H9 (cell line): ENCODE results near the gene CCR5. TPM values are rescaled to one million over a fixed set of nuclear protein-coding genes. Genes with fewer than 3 reads are reported as not detected.
"Not testable (repeated sequence)": the region's sequence is repeated elsewhere in the genome, so short reads cannot be mapped to it uniquely, and the experiment has no call there.

Experiments used
- DNase-seq: peaks from one replicate; pipeline ENCODE4 v3.0.0-alpha.2; 2017
- H2AFZ ChIP-seq: one replicate; pipeline ENCODE4 v1.6.1; 2013; ENCODE audit warnings: mild to moderate bottlenecking, low read length, control low read depth, moderate library complexity
- H2AK5ac ChIP-seq: 2 replicates; pipeline ENCODE4 v1.6.1; 2013; ENCODE audit warnings: low read length, control low read depth, mixed read lengths; ENCODE audit not compliant: insufficient read length
- H2BK120ac ChIP-seq: one replicate; pipeline ENCODE4 v1.6.1; 2013; ENCODE audit warnings: low read depth, mild to moderate bottlenecking, low read length, control low read depth, inconsistent platforms; ENCODE audit not compliant: poor library complexity, severe bottlenecking
- H2BK12ac ChIP-seq: 2 replicates; pipeline ENCODE4 v1.6.1; 2013; ENCODE audit warnings: low read length, control low read depth, mixed read lengths, low read depth; ENCODE audit not compliant: insufficient read length
- H2BK15ac ChIP-seq: 2 replicates; pipeline ENCODE4 v1.6.1; 2013; ENCODE audit warnings: low read depth, low read length, control low read depth
- H2BK20ac ChIP-seq: one replicate; pipeline ENCODE4 v1.6.1; 2013; ENCODE audit warnings: low read depth, mild to moderate bottlenecking, low read length, control low read depth, inconsistent platforms; ENCODE audit not compliant: poor library complexity, severe bottlenecking
- H2BK5ac ChIP-seq: 2 replicates; pipeline ENCODE4 v1.6.1; 2013; ENCODE audit warnings: low read length, control low read depth, mixed read lengths; ENCODE audit not compliant: insufficient read length
- H3K14ac ChIP-seq: 2 replicates; pipeline ENCODE4 v1.6.1; 2013; ENCODE audit warnings: low read length, control low read depth; ENCODE audit not compliant: insufficient read depth
- H3K18ac ChIP-seq: 2 replicates; pipeline ENCODE4 v1.6.1; 2013; ENCODE audit warnings: low read depth, mild to moderate bottlenecking, mixed read lengths, low read length, control low read depth; ENCODE audit not compliant: insufficient read length
- H3K23ac ChIP-seq: 2 replicates; pipeline ENCODE4 v1.6.1; 2013; ENCODE audit warnings: low read length, control low read depth, mixed read lengths, low read depth; ENCODE audit not compliant: insufficient read length
- H3K23me2 ChIP-seq: 2 replicates; pipeline ENCODE4 v1.6.1; 2013; ENCODE audit warnings: low read depth, mild to moderate bottlenecking, mixed read lengths, low read length, control low read depth; ENCODE audit not compliant: insufficient read length, poor library complexity, severe bottlenecking
- H3K27ac ChIP-seq: 2 replicates; pipeline ENCODE4 v1.5.1; 2013; ENCODE audit warnings: low read length, control low read depth, mixed read lengths, low read depth; ENCODE audit not compliant: insufficient read length
- H3K27me3 ChIP-seq: 2 replicates; pipeline ENCODE4 v1.6.1; 2013; ENCODE audit warnings: low read length, control low read depth, inconsistent platforms; ENCODE audit not compliant: insufficient read depth
- H3K4ac ChIP-seq: 2 replicates; pipeline ENCODE4 v1.6.1; 2013; ENCODE audit warnings: low read depth, mild to moderate bottlenecking, control low read depth, inconsistent platforms, low read length, moderate library complexity
- H3K4me1 ChIP-seq: 2 replicates; pipeline ENCODE4 v1.6.1; 2013; ENCODE audit warnings: low read length, control low read depth, inconsistent platforms; ENCODE audit not compliant: insufficient read depth
- H3K4me2 ChIP-seq: 2 replicates; pipeline ENCODE4 v1.6.1; 2013; ENCODE audit warnings: low read length, control low read depth, mixed read lengths; ENCODE audit not compliant: insufficient read length, insufficient read depth
- H3K56ac ChIP-seq: 2 replicates; pipeline ENCODE4 v1.6.1; 2013; ENCODE audit warnings: low read depth, mild to moderate bottlenecking, mixed read lengths, low read length, control low read depth; ENCODE audit not compliant: insufficient read length
- H3K79me1 ChIP-seq: 2 replicates; pipeline ENCODE4 v1.6.1; 2013; ENCODE audit warnings: low read depth, mild to moderate bottlenecking, moderate library complexity, low read length, control low read depth, inconsistent platforms; ENCODE audit not compliant: insufficient read depth, poor library complexity, severe bottlenecking
- H3K79me2 ChIP-seq: 2 replicates; pipeline ENCODE4 v1.6.1; 2013; ENCODE audit warnings: low read length, control low read depth, inconsistent platforms; ENCODE audit not compliant: insufficient read depth
- H3K9ac ChIP-seq: 2 replicates; pipeline ENCODE4 v1.6.1; 2013; ENCODE audit warnings: low read length, control low read depth, mixed read lengths; ENCODE audit not compliant: insufficient read length; ENCODE audit errors: extremely low read depth
- H3K9me3 ChIP-seq: one replicate; pipeline ENCODE4 v1.6.1; 2013; ENCODE audit warnings: low read depth, low read length, inconsistent platforms; ENCODE audit not compliant: control insufficient read depth
- H3T11ph ChIP-seq: one replicate; pipeline ENCODE4 v1.6.1; 2013; ENCODE audit warnings: mild to moderate bottlenecking, low read length, control low read depth, inconsistent platforms
- H4K20me1 ChIP-seq: one replicate; pipeline ENCODE4 v1.6.1; 2013; ENCODE audit not compliant: control insufficient read depth, insufficient read length, insufficient read depth
- H4K5ac ChIP-seq: 2 replicates; pipeline ENCODE4 v1.6.1; 2013; ENCODE audit warnings: low read depth, mild to moderate bottlenecking, mixed read lengths, low read length, control low read depth; ENCODE audit not compliant: insufficient read length
- H4K8ac ChIP-seq: replicated peaks from 2 replicates; pipeline ENCODE4 v1.6.1; 2013; ENCODE audit warnings: low read length, control low read depth, mixed read lengths, low read depth; ENCODE audit not compliant: insufficient read length
- H4K91ac ChIP-seq: 2 replicates; pipeline ENCODE4 v1.6.1; 2013; ENCODE audit warnings: low read depth, mild to moderate bottlenecking, moderate library complexity, mixed read lengths, low read length, control low read depth; ENCODE audit not compliant: insufficient read length
- H3K27ac Mint-ChIP-seq, 3 experiments: 2 replicates in 2 of 3; 3 replicates in 1 of 3; pipeline ENCODE4 v1.8.0; 2020 to 2021; ENCODE audit warnings: mixed read lengths in 3 of 3, mild to moderate bottlenecking in 1 of 3, moderate library complexity in 1 of 3
- H3K27me3 Mint-ChIP-seq: 2 replicates; pipeline ENCODE4 v1.8.0; 2021; ENCODE audit warnings: low read depth, mild to moderate bottlenecking, moderate library complexity, mixed read lengths
- H3K36me3 Mint-ChIP-seq, 3 experiments: 2 replicates in 2 of 3; 3 replicates in 1 of 3; pipeline ENCODE4 v1.8.0; 2020 to 2021; ENCODE audit warnings: low read depth in 3 of 3, mixed read lengths in 3 of 3; ENCODE audit not compliant: insufficient read depth in 1 of 3
- H3K4me1 Mint-ChIP-seq, 2 experiments: 2 replicates each; pipeline ENCODE4 v1.8.0; 2020; ENCODE audit warnings: mixed read lengths in 2 of 2
- H3K4me3 Mint-ChIP-seq, 2 experiments: 2 replicates in 1 of 2; 3 replicates in 1 of 2; pipeline ENCODE4 v1.8.0; 2020 to 2021; ENCODE audit warnings: mild to moderate bottlenecking in 2 of 2, mixed read lengths in 2 of 2, moderate library complexity in 1 of 2
- H3K9me3 Mint-ChIP-seq, 2 experiments: 2 replicates in 1 of 2; 3 replicates in 1 of 2; pipeline ENCODE4 v1.8.0; 2020; ENCODE audit warnings: mild to moderate bottlenecking in 2 of 2, mixed read lengths in 2 of 2, moderate library complexity in 1 of 2
- WGBS: extraction: QIAGEN DNeasy Blood & Tissue Kit; methylation state at CpG from one replicate; pipeline ENCODE4 v1.1.7; 2013; ENCODE audit warnings: missing lambda C conversion rate, low lambda C conversion rate, mixed read lengths; ENCODE audit not compliant: insufficient read length; ENCODE audit errors: extremely low coverage; 5-methylcytosine and 5-hydroxymethylcytosine counted together
- total RNA-seq: library from RNA; stranded (reverse); gene quantifications from 2 replicates; pipeline ENCODE4 v1.2.1, GENCODE V29; 2021
- TF ChIP-seq, protein P1 (sequence below): fragments of 200-600 bp; sonication (generic); conservative IDR thresholded peaks from 3 replicates; pipeline ENCODE4 v1.8.0; 2021; ENCODE audit warnings: antibody characterized with exemption, mild to moderate bottlenecking

Gene CCR5
- total RNA-seq, 1 experiment from 2014 or later = not detected

DNA sequence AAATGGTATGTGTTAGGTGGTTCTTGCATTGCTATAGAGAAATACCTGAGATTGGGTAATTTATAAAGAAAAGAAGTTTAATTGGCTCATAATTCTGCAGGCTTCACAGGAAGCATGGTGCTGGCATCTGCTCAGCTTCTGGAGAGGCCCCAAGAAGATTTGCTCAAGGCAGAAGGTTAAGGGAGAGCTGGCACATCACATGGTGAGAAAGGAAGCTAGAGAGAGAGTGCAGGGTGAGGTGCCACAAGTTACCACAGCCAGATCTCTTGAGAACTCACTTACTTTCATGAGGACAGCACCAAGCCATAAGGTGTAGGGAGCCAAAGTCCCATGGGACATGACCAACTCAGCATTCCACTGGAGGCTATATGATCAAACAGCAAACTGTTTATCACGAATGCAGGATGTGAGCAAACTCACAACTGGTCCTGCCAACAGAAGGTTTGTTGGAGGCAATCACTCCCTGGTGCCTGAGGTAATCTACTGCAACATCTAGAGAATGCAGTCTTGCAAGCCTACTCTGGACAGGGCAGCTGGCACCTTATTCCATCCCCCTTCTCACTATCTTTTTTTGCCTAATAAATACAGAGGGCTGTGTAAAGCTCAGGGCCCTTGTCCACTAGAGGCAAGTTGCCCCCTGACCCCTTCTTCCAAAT is 45.0 kb upstream of the CCR5 start:
- Histone ChIP-seq H2AFZ (no peak overlapping the region), H3K56ac (no peak overlapping the region), H3K79me2 (no peaks in the 10 kb centered on the region), H3K4me1 (no peaks in the 10 kb centered on the region), H3K27ac (no peak overlapping the region), H3K9ac (no peak overlapping the region), H3K9me3 (no peaks in the 10 kb centered on the region), H4K91ac (no peak overlapping the region), H3K23me2 (no peaks in the 10 kb centered on the region), H3K27me3 (no peaks in the 10 kb centered on the region; the same call in 1 of the 2 replicates), H4K20me1 (no peaks in the 10 kb centered on the region), H3K23ac (no peak overlapping the region), H3K18ac (no peak overlapping the region), H3K4ac (no peak overlapping the region), H2BK12ac (no peak overlapping the region), H4K8ac (no peak overlapping the region), H3K79me1 (no peaks in the 10 kb centered on the region), H2BK15ac (no peak overlapping the region), H2BK20ac (no peak overlapping the region), H4K5ac (no peak overlapping the region), H2AK5ac (no peak overlapping the region), H2BK120ac (no peak overlapping the region), H2BK5ac (no peak overlapping the region), H3K14ac (no peak overlapping the region), H3T11ph (no peak overlapping the region), H3K4me2 (no peak overlapping the region)
- no CpG with 5 or more reads among the region's 1 CpG for WGBS
- Mint-ChIP-seq H3K27me3 (peaks cover 8% of the 10 kb centered on the region), H3K4me1 (no peaks in the 10 kb centered on the region), H3K9me3 (peaks cover 0 to 3% of the 10 kb centered on the region in 2 experiments; a peak in 3 of 5 replicates), H3K36me3 (no peaks in the 10 kb centered on the region), H3K27ac (no peak overlapping the region), H3K4me3 (no peak overlapping the region)
- no peak for DNase-seq
- TF ChIP-seq, protein P1, sequence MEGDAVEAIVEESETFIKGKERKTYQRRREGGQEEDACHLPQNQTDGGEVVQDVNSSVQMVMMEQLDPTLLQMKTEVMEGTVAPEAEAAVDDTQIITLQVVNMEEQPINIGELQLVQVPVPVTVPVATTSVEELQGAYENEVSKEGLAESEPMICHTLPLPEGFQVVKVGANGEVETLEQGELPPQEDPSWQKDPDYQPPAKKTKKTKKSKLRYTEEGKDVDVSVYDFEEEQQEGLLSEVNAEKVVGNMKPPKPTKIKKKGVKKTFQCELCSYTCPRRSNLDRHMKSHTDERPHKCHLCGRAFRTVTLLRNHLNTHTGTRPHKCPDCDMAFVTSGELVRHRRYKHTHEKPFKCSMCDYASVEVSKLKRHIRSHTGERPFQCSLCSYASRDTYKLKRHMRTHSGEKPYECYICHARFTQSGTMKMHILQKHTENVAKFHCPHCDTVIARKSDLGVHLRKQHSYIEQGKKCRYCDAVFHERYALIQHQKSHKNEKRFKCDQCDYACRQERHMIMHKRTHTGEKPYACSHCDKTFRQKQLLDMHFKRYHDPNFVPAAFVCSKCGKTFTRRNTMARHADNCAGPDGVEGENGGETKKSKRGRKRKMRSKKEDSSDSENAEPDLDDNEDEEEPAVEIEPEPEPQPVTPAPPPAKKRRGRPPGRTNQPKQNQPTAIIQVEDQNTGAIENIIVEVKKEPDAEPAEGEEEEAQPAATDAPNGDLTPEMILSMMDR = no peak

GRCh38 chr3:46330676-46331075 is 40.1 kb upstream of the CCR5 start:
- not testable (repeated sequence) for H4K5ac ChIP-seq, H3K27ac Mint-ChIP-seq, H2BK120ac ChIP-seq, H2BK5ac ChIP-seq, H3K36me3 Mint-ChIP-seq, H3K18ac ChIP-seq, H3K4me3 Mint-ChIP-seq, H3K4me1 ChIP-seq, H3K9me3 ChIP-seq, H2AK5ac ChIP-seq, H3K79me2 ChIP-seq, H3K4ac ChIP-seq, H2BK15ac ChIP-seq, DNase-seq, H4K20me1 ChIP-seq, H3K23me2 ChIP-seq, H3K27me3 ChIP-seq, H2AFZ ChIP-seq, H3T11ph ChIP-seq, H3K14ac ChIP-seq, H2BK12ac ChIP-seq, H3K79me1 ChIP-seq, H3K4me2 ChIP-seq, H2BK20ac ChIP-seq, H3K27me3 Mint-ChIP-seq, H3K4me1 Mint-ChIP-seq, H3K27ac ChIP-seq, H3K56ac ChIP-seq, H3K9ac ChIP-seq, H3K23ac ChIP-seq, H4K91ac ChIP-seq, H4K8ac ChIP-seq
- peaks cover 0 to 17% of the 10 kb centered on the region in 2 experiments; a peak in 4 of 5 replicates for H3K9me3 Mint-ChIP-seq
- WGBS = no CpG with 5 or more reads among the region's 3 CpGs
